Stimulated activated CD8-positive, alpha-beta memory T cell treated with anti-CD3 and anti-CD28 coated beads, Interleukin-15, amount 100 ng/mL, for 48 hours (primary cell): ENCODE measurements around the gene CLPTM1L.
"Not testable (repeated sequence)": the region's sequence is repeated elsewhere in the genome, so short reads cannot be mapped to it uniquely, and the experiment has no call there.

Source experiments
- DNase-seq, 2 donors: peaks; one replicate each; pipeline ENCODE4 v3.0.0-alpha.2; 2020; ENCODE audit warnings: low read depth in 2 of 2

CLPTM1L gene

DNA sequence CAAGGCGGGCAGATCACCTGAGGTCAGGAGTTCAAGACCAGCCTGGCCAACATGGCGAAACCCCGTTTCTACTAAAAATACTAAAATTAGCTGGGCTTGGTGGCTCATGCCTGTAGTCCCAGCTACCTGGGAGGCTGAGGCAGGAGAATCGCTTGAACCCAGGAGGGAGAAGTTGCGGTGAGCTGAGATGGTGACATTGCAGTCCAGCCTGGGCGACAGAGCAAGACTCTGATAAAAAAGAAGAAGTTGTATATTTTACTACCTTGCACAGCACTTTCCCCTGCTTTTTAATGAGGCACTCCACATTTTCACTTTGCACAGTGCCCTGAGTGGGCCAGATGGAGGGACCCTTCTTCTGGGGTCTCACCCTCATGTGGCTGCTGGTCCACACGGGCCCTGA is 15.5 kb upstream of the CLPTM1L start:
- DNase-seq: not testable (repeated sequence)

DNA sequence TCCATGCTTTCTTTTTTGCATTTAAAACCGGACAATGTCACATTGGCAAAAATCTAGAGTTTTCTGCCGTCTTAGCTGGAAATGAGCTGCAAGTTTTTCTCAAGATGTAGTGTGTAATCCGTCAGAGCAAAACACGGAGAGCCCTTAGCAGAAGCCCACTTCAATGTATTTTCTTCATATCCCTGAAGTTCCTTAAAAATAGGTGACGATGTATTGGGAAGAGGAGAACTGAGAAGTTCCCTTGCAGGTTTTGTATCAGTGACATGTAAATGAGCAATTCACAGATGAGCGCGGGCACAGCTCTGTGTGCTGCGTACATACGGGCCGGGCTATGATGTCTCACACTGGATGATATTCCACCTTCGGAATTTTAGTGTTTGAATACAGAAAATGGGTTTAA is 14.8 kb upstream of the CLPTM1L start:
- no peak for DNase-seq

DNA sequence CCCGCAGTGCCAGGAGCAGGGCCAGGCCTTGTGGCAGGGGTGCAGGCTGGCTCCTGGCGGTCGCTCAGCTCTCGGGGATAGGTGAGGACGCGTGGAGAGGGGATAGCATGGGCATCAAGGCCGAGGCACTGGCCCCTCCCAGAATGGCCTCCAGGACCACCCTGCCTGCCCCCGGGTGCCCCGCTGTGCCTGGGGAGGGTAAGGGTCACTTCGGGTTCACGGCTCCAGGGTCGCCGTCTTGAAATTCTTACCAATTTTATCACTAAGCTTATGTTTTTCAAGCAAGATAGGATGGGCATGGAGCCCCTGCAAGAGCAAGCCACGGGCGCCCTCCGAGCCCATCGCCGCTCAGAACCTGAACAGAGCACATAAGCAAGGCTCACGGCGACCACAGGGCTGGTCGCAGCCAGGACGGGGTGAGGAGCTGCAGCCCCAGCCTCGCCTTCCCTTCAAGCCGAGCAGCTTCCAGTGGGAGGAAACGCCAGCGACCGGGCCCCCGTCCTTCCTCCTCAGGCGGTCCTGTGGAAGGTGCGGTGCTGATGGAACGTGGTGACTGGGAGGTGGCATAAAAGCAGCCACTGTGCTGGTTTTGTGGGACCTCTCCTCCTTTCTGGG is 14.2 kb upstream of the CLPTM1L start:
- no peak for DNase-seq

DNA sequence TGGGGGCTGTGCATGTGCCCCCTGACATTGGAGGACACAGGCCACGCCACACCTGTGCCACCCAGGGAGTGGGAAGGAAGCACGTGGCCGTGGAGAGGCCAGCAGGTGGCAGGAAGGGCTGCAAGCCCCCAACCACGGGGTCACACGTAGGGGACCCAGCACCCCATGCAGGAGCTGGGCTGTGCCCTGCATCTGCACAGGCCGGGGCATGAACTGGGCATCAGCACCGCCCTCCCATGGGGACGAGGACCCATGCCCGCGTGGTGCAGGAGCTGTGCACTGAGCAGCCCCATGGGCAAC is 13.8 kb upstream of the CLPTM1L start:
- no peak for DNase-seq

DNA sequence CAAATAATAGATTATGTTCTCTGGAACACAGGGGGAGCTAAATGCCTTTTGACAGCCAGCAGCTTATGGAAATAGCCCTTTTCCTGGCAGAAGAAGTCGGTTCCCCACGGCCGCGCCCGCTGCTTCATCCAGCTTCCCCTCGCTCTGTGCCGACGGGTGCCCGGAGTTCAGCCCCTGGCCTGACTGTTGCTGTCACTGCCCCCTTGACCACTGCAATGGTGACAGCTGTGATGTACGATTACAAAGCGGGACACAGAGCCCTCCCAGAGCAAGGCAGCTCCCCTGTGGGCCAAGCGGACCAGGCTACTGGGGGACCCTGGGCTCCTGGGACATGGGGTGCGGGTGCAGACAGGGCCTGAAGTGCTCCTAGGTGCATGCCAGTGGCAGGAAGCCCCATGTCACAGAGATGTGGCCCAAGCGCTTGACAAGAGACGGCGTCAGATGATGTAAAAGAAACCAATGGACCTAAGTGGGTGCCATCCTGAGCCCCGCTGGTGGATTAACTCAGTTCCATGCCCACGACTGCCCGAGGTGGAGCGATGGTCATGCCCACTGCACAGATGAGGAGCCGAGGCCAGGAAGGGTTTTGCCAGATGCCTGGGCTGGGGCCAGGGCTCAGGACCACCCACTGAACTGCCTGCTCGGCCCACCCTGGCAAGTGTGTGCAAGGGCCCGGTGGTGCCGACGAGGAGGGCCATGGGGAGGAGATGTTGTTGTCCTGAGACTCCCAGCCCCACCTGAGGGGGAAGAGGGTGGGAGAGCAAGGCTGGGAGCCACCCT is 13.2 kb upstream of the CLPTM1L start:
- no peak for DNase-seq

DNA sequence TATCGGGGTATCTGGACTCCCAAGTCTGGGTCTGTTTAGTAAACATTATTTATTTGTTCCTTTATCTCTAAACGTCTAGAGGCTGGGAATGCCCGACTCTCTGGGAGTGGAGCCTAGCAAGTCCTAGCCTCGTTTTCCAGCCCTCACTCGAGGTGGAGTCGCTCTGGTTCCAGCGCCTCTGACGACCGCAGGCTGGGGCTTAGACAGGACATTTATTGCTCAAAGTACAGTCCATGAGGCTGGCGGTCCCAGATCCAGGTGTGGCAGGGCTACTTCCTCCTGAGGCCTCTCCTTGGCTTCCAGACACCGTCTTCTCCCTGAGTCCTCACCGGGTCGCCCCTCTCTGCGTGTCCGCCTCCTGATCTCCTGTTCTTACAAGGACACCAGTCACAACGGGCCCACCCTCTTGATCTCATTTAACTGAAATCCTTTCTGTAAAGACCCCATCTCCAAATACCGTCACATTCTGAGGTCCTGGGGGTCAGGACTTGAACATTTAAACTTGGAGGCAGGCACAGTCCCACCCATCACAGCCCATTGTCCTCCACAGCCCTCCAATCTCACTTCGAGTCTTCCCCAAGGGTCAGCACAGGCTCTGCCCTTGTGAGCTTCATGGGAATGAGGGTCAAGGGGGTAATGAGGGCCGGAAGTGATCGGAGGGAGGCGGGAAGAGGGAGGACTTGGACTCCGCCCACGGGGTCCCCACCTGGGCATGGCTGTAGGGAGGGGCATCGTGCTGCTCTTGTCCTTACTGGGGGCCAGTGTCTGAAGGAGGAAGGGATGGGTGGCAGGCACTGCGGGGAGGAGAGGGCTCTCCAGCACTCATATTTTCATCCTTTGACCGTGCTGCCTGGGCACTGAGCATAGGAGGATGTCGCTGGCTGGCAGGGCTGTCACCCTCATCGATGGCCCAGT is 12.2 kb upstream of the CLPTM1L start:
- no peak for DNase-seq

DNA sequence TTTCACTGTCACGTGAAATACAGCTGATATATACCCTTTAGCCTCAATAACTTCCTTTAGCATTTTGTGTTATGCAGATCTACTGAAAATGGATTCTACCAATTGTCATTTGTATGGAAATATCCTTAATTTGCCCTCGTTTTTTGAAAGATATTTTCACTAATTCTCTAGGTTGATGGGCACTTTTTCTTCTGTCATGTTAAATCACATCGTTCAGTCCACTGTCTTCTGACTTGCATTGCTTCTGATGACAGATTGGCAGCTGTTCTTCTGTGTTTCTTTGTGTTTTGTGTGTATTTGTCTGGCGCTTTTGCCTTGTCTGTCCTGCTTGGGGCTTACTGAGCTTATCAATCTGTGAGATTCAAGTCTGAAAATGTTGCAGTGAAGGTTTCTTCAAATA is 9.7 kb upstream of the CLPTM1L start:
- no peak for DNase-seq

GRCh38 chr5:1352231-1353219 is 7.6 kb upstream of the CLPTM1L start:
- DNase-seq: no peak

DNA sequence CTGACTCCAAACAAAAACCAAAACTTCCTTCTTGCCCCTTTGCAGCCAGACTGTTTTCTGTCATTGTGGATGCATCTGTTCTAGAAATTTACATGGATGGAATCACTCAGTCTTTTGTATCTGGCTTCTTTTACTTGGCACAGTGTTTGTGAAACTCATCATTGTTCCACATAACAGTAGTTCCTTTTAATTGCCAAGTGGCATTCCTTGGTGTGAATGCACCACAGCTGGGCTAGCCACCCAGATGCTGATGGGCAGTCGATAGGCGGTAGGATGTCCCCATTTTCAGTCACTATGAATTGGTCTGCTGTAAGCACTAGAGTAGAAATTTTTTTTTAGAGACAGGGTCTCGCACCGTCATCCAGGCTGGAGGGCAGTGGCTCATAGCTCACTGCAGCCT is 6.3 kb upstream of the CLPTM1L start:
- no peak for DNase-seq

- no peak for DNase-seq
Measured at GRCh38 chr5:1349246-1349645, 4.3 kb upstream of the CLPTM1L start.

DNA sequence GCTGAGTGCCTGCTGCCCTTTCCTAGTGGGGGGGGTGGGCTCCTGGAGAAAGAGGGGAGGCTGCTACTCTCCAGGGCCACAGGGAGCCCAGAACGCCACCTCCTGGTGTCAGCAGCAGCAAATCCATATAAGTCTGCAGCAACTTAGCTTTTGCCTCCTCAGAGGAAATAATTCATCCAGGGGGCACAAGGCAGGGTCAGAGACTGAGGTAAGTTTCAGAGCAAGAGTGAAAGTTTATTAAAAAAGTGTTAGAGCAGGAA is 4.0 kb upstream of the CLPTM1L start:
- no peak for DNase-seq

DNA sequence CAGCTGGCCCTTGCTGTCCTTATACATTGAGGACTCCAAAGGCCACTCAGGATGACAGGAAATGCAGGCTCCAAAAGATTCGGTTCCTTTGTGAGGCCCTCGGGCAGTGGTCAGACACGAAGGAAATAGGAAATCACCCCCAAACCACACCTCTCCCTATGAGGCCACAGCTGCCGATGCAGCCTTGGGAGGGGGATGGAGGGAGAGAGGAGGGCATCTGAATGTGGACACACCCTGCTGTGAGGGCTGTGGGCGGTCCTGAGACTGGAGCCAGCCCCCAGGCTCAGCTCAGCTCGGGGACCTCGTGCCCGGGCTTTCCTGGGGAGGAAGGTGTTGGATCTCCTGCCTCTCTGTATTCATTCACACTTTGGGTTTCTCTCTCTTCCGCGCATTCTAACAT is 2.7 kb upstream of the CLPTM1L start:
- DNase-seq: no peak

DNA sequence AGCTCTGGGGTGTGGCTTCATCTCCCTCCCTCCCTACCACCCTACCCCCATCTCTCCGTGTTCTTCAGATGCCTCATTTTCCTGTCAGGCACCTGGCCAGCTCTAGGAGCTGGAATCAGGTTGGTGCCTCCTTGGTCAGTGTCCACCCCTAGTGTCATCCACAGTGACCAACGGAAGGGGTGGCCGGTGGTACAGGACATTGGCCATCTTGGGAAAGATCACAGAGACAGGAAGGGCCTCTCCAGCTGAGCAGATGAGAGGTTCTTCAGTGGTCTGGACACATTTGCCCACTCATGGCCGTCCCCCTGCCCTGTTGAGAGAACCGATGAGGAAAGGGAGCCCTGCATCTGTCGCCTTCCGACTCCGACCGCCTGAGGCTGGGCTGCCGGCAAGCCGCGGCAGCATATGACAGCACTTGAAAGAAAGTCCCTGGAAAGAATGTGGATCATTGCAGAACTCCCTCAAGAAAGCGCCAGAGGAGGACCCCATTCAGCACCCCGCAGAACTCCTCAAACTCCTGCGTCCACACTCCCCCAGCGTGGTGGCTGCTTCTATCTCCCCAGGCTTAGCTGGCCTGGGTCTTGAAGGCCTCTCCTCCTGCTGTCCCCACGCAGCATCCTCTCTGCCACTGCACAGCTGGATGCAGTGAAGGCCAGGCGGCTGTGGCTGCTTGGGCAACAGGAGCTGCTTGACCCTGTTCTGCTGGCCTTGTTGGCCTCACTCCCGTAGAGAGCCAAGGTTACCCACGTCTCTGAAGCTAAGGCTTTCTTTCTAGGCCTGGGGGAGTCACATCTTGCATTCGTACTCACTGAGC is 1.9 kb upstream of the CLPTM1L start:
- no peak for DNase-seq

DNA sequence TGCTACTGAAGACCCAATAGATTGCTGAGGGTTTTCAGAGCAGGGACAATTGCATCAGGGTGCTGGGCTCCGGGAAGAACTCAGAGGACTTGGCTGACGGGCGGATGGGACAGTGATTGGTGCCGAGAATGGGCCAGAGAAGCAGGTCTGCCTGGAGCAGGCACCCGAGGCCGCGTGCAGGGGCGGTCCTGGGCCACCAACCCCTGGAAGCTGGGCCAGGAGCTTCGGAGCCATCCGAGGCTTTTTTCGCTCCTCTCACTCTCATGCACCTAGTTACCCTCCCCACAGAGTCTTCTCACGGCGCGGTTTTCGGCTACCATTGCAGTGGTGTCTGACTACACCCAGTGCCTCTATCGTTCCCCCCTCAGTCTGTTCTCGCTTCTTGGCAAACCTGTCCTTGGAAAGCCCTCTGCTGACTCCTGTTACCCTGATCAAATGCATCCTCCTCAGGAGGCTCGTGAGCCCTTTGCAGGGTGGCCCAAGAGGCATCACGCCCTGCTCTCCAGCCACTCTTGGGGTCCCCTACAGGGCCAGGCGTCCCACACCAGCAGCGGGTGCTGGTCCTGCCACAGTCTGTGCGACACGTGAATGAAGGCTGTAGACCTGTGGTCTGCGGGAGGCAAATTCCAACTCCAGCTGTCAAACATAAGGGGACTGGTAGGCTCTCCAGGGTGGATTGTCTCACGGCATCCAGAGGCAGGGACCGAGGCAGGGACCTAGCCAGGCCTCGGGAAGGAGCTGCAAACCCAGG is 1.2 kb upstream of the CLPTM1L start:
- DNase-seq: no peak

- DNase-seq: no peak
Measured at GRCh38 chr5:1343931-1344901, 683 bp downstream of the CLPTM1L start.

- no peak for DNase-seq
Measured at GRCh38 chr5:1343315-1343751, 1.6 kb downstream of the CLPTM1L start.

- not testable (repeated sequence) for DNase-seq
Measured at GRCh38 chr5:1342711-1343110, 2.2 kb downstream of the CLPTM1L start.

DNA sequence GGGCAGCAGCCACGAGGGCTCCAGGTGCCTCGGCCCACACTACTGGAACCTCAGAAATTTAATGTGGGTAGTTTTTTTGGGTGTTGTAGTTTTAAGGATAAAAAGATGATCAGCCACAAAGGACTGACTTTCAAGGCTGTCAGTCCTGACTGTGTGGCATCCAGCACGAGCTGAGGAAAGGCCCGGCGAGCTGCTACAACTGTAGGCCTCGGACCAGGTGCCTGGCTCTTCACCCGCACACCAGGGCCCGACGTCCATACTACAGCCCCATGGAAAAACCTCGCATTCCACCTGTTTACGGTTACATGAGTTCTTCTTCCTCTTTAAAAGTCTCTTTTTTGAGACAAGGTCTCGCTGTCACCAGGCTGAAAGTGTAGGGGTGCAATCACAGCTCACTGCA is 2.6 kb downstream of the CLPTM1L start:
- no peak for DNase-seq

DNA sequence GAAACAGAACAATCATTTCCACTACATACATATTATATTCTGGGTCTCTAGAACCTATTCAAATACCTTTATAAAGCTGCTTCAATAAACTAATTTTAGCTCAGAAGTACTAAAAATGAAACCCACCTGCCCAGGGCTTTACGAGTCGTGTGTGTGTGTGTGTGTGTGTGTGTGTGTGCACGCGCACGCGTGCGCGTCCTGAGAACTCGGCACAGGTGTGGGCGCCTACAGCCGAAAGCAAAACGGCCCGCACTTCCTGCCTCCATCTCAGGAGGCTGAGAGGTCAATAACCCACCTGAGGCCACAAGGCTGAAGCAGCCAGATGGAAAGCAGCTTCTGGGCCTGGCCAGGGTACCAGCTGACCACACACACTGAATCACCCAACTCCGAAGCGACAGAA is 3.0 kb downstream of the CLPTM1L start:
- no peak for DNase-seq
